ENCODE measurements around the gene AGTPBP1.

The AGTPBP1 gene

DNA sequence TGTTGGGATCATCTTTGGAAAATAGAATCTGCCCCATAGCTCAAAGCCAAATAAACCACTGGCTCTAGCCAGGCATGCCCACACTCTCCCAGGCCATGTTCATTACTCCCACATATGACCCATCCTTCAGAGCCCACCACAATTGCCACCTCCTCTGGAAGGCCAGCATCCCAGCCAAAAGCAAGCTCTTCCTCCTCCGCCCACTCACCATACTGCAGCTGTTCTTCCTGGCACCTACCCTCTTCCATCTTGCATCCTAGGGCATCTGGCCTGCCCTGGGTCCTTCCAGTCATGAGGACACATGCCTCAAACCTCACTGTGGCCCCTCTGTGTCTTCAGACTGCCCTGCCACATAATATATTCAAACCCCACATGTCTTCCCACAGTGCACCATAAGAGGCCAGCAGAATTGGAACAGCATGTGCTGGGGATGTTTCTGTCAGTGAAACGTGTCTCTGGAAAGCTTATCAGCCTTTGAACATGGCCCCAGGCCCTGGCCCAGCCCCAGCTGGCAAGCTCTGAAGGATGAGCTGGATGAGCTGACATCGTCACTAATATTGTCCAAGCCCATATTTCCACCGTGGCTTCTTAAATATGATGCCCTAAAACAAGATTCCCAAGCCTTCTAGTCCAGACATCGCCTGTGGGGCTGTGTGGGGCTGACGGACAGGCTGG, 230.8 kb downstream of the AGTPBP1 start:
- Histone ChIP-seq H3K27me3 (ENCODE audit: low read depth, low read length) (no peaks in the 10 kb centered on the region), H4K20me1 (ENCODE audit: insufficient read depth, low read length) (no peaks in the 10 kb centered on the region), H3K79me2 (ENCODE audit: low read length) (no peaks in the 10 kb centered on the region), H3K9ac (ENCODE audit: low read length) (no peak overlapping the region), H3K4me3 (ENCODE audit: low read length) (no peak overlapping the region), H3K27ac (ENCODE audit: low read length) (no peak overlapping the region), H3K4me2 (ENCODE audit: low read length) (no peak overlapping the region), H3K9me3 (ENCODE audit: insufficient read depth, low read length) (no peaks in the 10 kb centered on the region), H2AFZ (ENCODE audit: low read depth, low read length) (no peak overlapping the region), H3K36me3 (replicated peaks; ENCODE audit: low read depth, low read length) (no peaks in the 10 kb centered on the region), H3K4me1 (ENCODE audit: low read length) (no peaks in the 10 kb centered on the region)
- TF ChIP-seq, protein P1, sequence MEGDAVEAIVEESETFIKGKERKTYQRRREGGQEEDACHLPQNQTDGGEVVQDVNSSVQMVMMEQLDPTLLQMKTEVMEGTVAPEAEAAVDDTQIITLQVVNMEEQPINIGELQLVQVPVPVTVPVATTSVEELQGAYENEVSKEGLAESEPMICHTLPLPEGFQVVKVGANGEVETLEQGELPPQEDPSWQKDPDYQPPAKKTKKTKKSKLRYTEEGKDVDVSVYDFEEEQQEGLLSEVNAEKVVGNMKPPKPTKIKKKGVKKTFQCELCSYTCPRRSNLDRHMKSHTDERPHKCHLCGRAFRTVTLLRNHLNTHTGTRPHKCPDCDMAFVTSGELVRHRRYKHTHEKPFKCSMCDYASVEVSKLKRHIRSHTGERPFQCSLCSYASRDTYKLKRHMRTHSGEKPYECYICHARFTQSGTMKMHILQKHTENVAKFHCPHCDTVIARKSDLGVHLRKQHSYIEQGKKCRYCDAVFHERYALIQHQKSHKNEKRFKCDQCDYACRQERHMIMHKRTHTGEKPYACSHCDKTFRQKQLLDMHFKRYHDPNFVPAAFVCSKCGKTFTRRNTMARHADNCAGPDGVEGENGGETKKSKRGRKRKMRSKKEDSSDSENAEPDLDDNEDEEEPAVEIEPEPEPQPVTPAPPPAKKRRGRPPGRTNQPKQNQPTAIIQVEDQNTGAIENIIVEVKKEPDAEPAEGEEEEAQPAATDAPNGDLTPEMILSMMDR (IDR thresholded peaks at IDR 0.05; ENCODE audit: low read depth, low read length) = no peak
- no peak for TF ChIP-seq EZH2phosphoT487 (IDR thresholded peaks at IDR 0.05; ENCODE audit: low read depth)

DNA sequence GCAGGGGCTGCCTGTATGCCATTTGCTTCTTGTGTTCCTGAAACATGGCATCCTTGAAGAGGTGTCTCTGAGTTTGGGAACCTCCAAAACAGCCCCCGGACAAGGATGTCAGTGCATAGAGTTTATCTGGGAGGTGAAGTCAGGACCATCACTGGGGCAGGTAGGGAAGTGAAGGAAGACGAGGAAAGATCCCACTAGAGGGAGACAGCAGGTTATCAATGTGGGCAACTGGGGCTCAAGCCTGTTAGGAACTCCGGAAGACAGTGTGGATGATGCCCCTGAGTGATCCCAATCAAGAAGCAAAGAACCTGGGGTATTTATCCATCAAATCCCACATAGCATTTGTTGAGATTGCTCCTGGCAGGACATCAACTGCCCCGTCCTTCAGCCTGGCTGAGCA, 233.1 kb downstream of the AGTPBP1 start:
- Histone ChIP-seq H3K4me3 (ENCODE audit: low read length) (no peak overlapping the region), H3K4me1 (ENCODE audit: low read length) (no peaks in the 10 kb centered on the region), H2AFZ (ENCODE audit: low read depth, low read length) (no peak overlapping the region), H3K4me2 (ENCODE audit: low read length) (no peak overlapping the region), H3K27ac (ENCODE audit: low read length) (no peak overlapping the region), H3K79me2 (ENCODE audit: low read length) (no peaks in the 10 kb centered on the region), H3K36me3 (replicated peaks; ENCODE audit: low read depth, low read length) (no peaks in the 10 kb centered on the region), H3K9ac (ENCODE audit: low read length) (no peak overlapping the region), H3K27me3 (ENCODE audit: low read depth, low read length) (no peaks in the 10 kb centered on the region), H4K20me1 (ENCODE audit: insufficient read depth, low read length) (no peaks in the 10 kb centered on the region), H3K9me3 (ENCODE audit: insufficient read depth, low read length) (no peaks in the 10 kb centered on the region)
- TF ChIP-seq EZH2phosphoT487 (IDR thresholded peaks at IDR 0.05; ENCODE audit: low read depth) = no peak
- TF ChIP-seq, protein P1 (IDR thresholded peaks at IDR 0.05; ENCODE audit: low read depth, low read length) = peak; percentile 22; the same call in 1 of the 2 replicates

DNA sequence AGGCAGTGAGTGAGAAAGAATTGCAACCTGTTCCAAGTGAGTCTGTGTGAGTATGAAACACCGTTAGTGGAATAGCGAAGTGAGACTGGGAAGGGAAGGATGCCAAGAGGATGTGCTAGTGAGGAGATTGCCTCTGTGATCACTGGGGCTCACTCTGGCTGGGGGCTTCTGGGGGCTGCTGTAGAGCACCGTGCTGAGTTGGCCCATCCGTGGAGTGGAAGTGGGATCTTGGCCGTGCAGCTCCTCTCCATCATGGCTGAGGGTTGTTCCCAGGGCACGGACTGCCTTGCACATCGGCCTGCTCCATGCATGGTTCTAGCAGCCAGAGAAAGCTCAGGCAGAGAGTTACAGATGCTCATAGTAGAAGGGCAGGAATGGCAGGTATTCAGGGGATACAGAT, 236.1 kb downstream of the AGTPBP1 start:
- Histone ChIP-seq H3K27ac (ENCODE audit: low read length) (no peak overlapping the region), H3K4me3 (ENCODE audit: low read length) (no peak overlapping the region), H3K27me3 (ENCODE audit: low read depth, low read length) (no peaks in the 10 kb centered on the region), H2AFZ (ENCODE audit: low read depth, low read length) (no peak overlapping the region), H3K9ac (ENCODE audit: low read length) (no peak overlapping the region), H4K20me1 (ENCODE audit: insufficient read depth, low read length) (no peaks in the 10 kb centered on the region), H3K79me2 (ENCODE audit: low read length) (no peaks in the 10 kb centered on the region), H3K9me3 (ENCODE audit: insufficient read depth, low read length) (no peaks in the 10 kb centered on the region), H3K4me1 (ENCODE audit: low read length) (no peaks in the 10 kb centered on the region), H3K36me3 (replicated peaks; ENCODE audit: low read depth, low read length) (no peaks in the 10 kb centered on the region), H3K4me2 (ENCODE audit: low read length) (no peak overlapping the region)
- TF ChIP-seq EZH2phosphoT487 (IDR thresholded peaks at IDR 0.05; ENCODE audit: low read depth) = no peak
- TF ChIP-seq, protein P1 (IDR thresholded peaks at IDR 0.05; ENCODE audit: low read depth, low read length) = no peak

DNA sequence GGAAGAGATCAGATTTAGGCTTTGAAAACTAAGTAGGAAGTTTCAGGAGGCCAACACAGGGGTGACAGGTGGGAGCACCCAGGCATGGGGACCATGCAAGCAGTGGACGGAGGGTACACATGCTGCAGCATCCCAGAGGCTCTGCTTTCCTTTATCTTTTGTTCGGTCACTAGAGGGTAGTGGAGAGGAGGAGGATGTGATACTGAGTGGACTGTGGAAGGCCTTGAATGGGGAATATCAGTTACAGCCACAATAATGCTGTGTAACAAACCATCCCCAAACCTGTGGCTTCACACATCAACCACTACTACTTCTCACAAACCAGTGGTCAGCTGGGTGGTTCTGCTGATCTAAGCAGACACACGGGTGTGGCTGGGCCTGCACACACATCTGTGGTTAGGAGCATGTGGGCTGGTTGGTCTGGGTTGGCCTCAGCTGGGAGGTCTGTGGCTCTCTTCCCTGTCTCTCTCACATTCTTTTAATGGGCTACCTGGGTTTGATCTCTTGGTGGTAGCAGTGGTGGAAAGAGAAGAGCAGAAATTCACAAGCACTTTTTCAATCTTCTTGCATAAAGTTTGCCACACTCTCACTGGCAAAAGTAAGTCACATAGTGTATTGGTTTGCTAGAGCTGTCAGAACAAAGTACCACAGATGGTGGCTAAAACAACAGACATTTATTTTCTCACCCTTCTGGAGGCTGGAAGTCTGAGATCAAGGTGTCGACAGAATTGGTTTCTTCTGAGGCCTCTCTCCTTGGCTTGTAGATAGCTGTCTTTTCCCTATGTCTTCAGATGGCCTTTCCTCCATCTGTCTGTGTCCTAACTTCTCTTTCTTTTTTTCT, 238.7 kb downstream of the AGTPBP1 start:
- H3K27ac ChIP-seq (ENCODE audit: low read length) = no peak overlapping the region
- no peak overlapping the region for H3K9ac ChIP-seq (ENCODE audit: low read length)
- H2AFZ ChIP-seq (ENCODE audit: low read depth, low read length) = no peak overlapping the region
- no peaks in the 10 kb centered on the region for H3K27me3 ChIP-seq (ENCODE audit: low read depth, low read length)
- H3K4me2 ChIP-seq (ENCODE audit: low read length) = no peak overlapping the region
- H4K20me1 ChIP-seq (ENCODE audit: insufficient read depth, low read length) = no peaks in the 10 kb centered on the region
- no peak for TF ChIP-seq EZH2phosphoT487 (IDR thresholded peaks at IDR 0.05; ENCODE audit: low read depth)
- TF ChIP-seq, protein P1 (IDR thresholded peaks at IDR 0.05; ENCODE audit: low read depth, low read length) = no peak
- H3K79me2 ChIP-seq (ENCODE audit: low read length) = no peaks in the 10 kb centered on the region
- no peaks in the 10 kb centered on the region for H3K4me1 ChIP-seq (ENCODE audit: low read length)
- H3K4me3 ChIP-seq (ENCODE audit: low read length) = no peak overlapping the region
- no peaks in the 10 kb centered on the region for H3K9me3 ChIP-seq (ENCODE audit: insufficient read depth, low read length)
- H3K36me3 ChIP-seq (replicated peaks; ENCODE audit: low read depth, low read length) = no peaks in the 10 kb centered on the region

Measured in OCI-LY3 (cell line).